GM13977 (cell line): ENCODE data around the gene IPO11.

Experiments
- DNase-seq: peaks from one replicate; pipeline ENCODE4 v3.0.0; 2012; ENCODE audit warnings: low spot score
- CTCF ChIP-seq: IDR thresholded peaks from 2 replicates; pipeline ENCODE4 v1.5.1; 2012; ENCODE audit warnings: mild to moderate bottlenecking, control low read depth; ENCODE audit not compliant: insufficient read depth; ENCODE audit errors: extremely low read depth, missing control alignments
- in situ Hi-C: fragments of 300-500 bp; cut with MboI; formaldehyde crosslinking; loops from one replicate; pipeline ENCODE4 v1.12.0; 2022; ENCODE audit warnings: low sequenced_read_pairs, low pct_unique_long_range_greater_than_20kb, mixed read lengths, inconsistent platforms; ENCODE audit not compliant: unreplicated experiment

Gene IPO11

GRCh38 chr5:62488531-62488930 lies 76.0 kb downstream of the IPO11 start:
- TF ChIP-seq CTCF, result no peak
- DNase-seq, result no peak
- in situ Hi-C loops, result no loop called here

GRCh38 chr5:62489471-62489870 lies 76.9 kb downstream of the IPO11 start:
- TF ChIP-seq CTCF, result no peak

GRCh38 chr5:62494772-62495171 lies 82.2 kb downstream of the IPO11 start:
- no peak for TF ChIP-seq CTCF
- DNase-seq, result no peak
- in situ Hi-C loops, result no loop called here

More at GRCh38 chr5:62489471-62489870, 76.9 kb downstream of the IPO11 start:
- DNase-seq, result no peak
- in situ Hi-C loops, result no loop called here

GRCh38 chr5:62496876-62497275 lies 84.3 kb downstream of the IPO11 start:
- no peak for TF ChIP-seq CTCF
- in situ Hi-C loops, result no loop called here
- no peak for DNase-seq

- in situ Hi-C loops, result no loop called here
- no peak for TF ChIP-seq CTCF
- no peak for DNase-seq
Measured at GRCh38 chr5:62498961-62499360, 86.4 kb downstream of the IPO11 start.

- in situ Hi-C loops, result no loop called here
- no peak for DNase-seq
- no peak for TF ChIP-seq CTCF
Measured at GRCh38 chr5:62499756-62500155, 87.2 kb downstream of the IPO11 start.
